A549 (cell line): ENCODE results near the gene PTPRN2. TPM values are rescaled to one million over a fixed set of nuclear protein-coding genes. Genes with fewer than 3 reads are reported as not detected.

Source experiments
- ATAC-seq, 2 experiments: fragments of 200-7000 bp in 1 of 2; fragments of >200 bp in 1 of 2; cut with Nextera tagmentation in 1 of 2; cut with Tn5 transposase in 1 of 2; 3 replicates each; pipeline versions ENCODE4 v1.8.0 to v1.9.1; 2018 to 2020; ENCODE audit warnings: mild to moderate bottlenecking in 1 of 2, moderate library complexity in 1 of 2
- CTCF ChIA-PET: fragments of 300-600 bp; sonication (Branson Sonifier 250); formaldehyde crosslinking; extraction: SDS; loops from one replicate; lab custom pipeline; 2021; ENCODE audit warnings: antibody characterized with exemption, inconsistent platforms; lab: Yijun Ruan, JAX
- POLR2A ChIA-PET: fragments of 350-600 bp; formaldehyde crosslinking; extraction: SDS; loops from one replicate; lab custom pipeline; 2021; ENCODE audit warnings: antibody characterized with exemption, inconsistent platforms; lab: Yijun Ruan, JAX
- DNase-seq, 2 experiments: peaks; one replicate each; pipeline versions ENCODE4 v3.0.0 to v3.0.0-alpha.2; 2011 to 2016; ENCODE audit warnings: low read depth in 1 of 2, low spot score in 1 of 2
- FAIRE-seq: peaks from 2 replicates; lab custom pipeline; 2011; peaks lifted over from hg19 to GRCh38; lab: Jason Lieb, UNC
- H3K27ac ChIP-seq, 2 experiments: fragments of >200 bp; sonication (Bioruptor Twin); formaldehyde crosslinking; 3 replicates each; pipeline ENCODE4 v1.5.1; 2016 to 2017
- H3K4me1 ChIP-seq: fragments of >200 bp; sonication (Bioruptor Twin); formaldehyde crosslinking; 3 replicates; pipeline ENCODE4 v1.6.1; 2016
- H3K4me2 ChIP-seq: fragments of >200 bp; sonication (Bioruptor Twin); formaldehyde crosslinking; 3 replicates; pipeline ENCODE4 v1.6.1; 2016
- H3K4me3 ChIP-seq: fragments of >200 bp; sonication (Bioruptor Twin); formaldehyde crosslinking; 3 replicates; pipeline ENCODE4 v1.5.1; 2016
- H3K9me3 ChIP-seq: fragments of >200 bp; sonication (Bioruptor Twin); formaldehyde crosslinking; 3 replicates; pipeline ENCODE4 v1.6.1; 2016
- BHLHE40 ChIP-seq: IDR thresholded peaks from 2 replicates; pipeline ENCODE4 v1.6.1; 2012; ENCODE audit warnings: low read depth, low read length, inconsistent platforms
- CBX8 ChIP-seq: fragments of 200-600 bp; sonication (generic); IDR thresholded peaks from 2 replicates; pipeline ENCODE4 v1.6.1; 2016
- CHD2 ChIP-seq: fragments of 150-350 bp; IDR thresholded peaks from 2 replicates; pipeline ENCODE4 v1.6.1; 2014; ENCODE audit warnings: low read length; ENCODE audit not compliant: partially characterized antibody
- EHMT2 ChIP-seq: fragments of 200-600 bp; sonication (generic); IDR thresholded peaks from 2 replicates; pipeline ENCODE4 v1.6.1; 2016; ENCODE audit warnings: antibody characterized with exemption, low read depth, mild to moderate bottlenecking, moderate library complexity
- ESRRA ChIP-seq: fragments of 150-350 bp; IDR thresholded peaks from 2 replicates; pipeline ENCODE4 v1.6.1; 2014; ENCODE audit warnings: mild to moderate bottlenecking, low read length, borderline replicate concordance
- FOSB ChIP-seq: fragments of 250-450 bp; sonication (Bioruptor Pico); IDR thresholded peaks from 2 replicates; pipeline ENCODE4 v1.5.0; 2020; ENCODE audit warnings: mild to moderate bottlenecking, moderate library complexity
- FOXS1 ChIP-seq: fragments of 250-450 bp; sonication (Bioruptor Pico); IDR thresholded peaks from 2 replicates; pipeline ENCODE4 v1.5.0; 2020; ENCODE audit warnings: mild to moderate bottlenecking, moderate library complexity
- HOXB5 ChIP-seq: fragments of 250-450 bp; sonication (Bioruptor Pico); IDR thresholded peaks from 2 replicates; pipeline ENCODE4 v1.5.0; 2020; ENCODE audit warnings: mild to moderate bottlenecking, moderate library complexity
- JUN ChIP-seq, 2 experiments: fragments of >200 bp; sonication (Bioruptor Twin); formaldehyde crosslinking; IDR thresholded peaks; 2 replicates in 1 of 2; 3 replicates in 1 of 2; pipeline ENCODE4 v1.6.1; 2016 to 2017
- KDM1A ChIP-seq: fragments of 200-600 bp; sonication (generic); IDR thresholded peaks from 2 replicates; pipeline ENCODE4 v1.6.1; 2016; ENCODE audit warnings: low read depth, mild to moderate bottlenecking
- KDM5A ChIP-seq: fragments of 200-600 bp; sonication (generic); IDR thresholded peaks from 2 replicates; pipeline ENCODE4 v1.6.1; 2016; ENCODE audit warnings: antibody characterized with exemption, mild to moderate bottlenecking
- MAZ ChIP-seq: fragments of 150-350 bp; IDR thresholded peaks from 2 replicates; pipeline ENCODE4 v1.6.1; 2014; ENCODE audit warnings: antibody characterized with exemption, low read depth, low read length, borderline replicate concordance
- MYC ChIP-seq: IDR thresholded peaks from 2 replicates; pipeline ENCODE4 v1.6.1; 2012; ENCODE audit warnings: mild to moderate bottlenecking, inconsistent platforms, low read length, improper control_type of control experiment, borderline replicate concordance
- NPAS2 ChIP-seq: fragments of 250-450 bp; sonication (Bioruptor Pico); IDR thresholded peaks from 2 replicates; pipeline ENCODE4 v1.8.0; 2022; ENCODE audit warnings: mild to moderate bottlenecking, moderate library complexity, borderline replicate concordance
- POLR2A ChIP-seq: IDR thresholded peaks from 2 replicates; pipeline ENCODE4 v1.6.1; 2012; ENCODE audit warnings: mild to moderate bottlenecking, low read length
- POLR2AphosphoS2 ChIP-seq: conservative IDR thresholded peaks from 2 replicates; pipeline ENCODE4 v1.6.1; 2012; ENCODE audit warnings: low read length, improper control_type of control experiment, inconsistent platforms
- RAD21 ChIP-seq, 2 experiments: fragments of >200 bp in 1 of 2; sonication (Bioruptor Twin) in 1 of 2; formaldehyde crosslinking in 1 of 2; IDR thresholded peaks in 1 of 2; conservative IDR thresholded peaks in 1 of 2; 2 replicates in 1 of 2; 3 replicates in 1 of 2; pipeline ENCODE4 v1.6.1; 2012 to 2018; ENCODE audit warnings: inconsistent platforms in 1 of 2
- RARB ChIP-seq: fragments of 250-450 bp; sonication (Bioruptor Pico); IDR thresholded peaks from 2 replicates; pipeline ENCODE4 v1.8.0; 2021; ENCODE audit warnings: mild to moderate bottlenecking, moderate library complexity
- RNF2 ChIP-seq: fragments of 200-600 bp; sonication (generic); IDR thresholded peaks from 2 replicates; pipeline ENCODE4 v1.6.1; 2016; ENCODE audit warnings: low read depth, mild to moderate bottlenecking, antibody characterized with exemption, moderate library complexity, borderline replicate concordance
- TP53 ChIP-seq: fragments of 250-450 bp; sonication (Bioruptor Pico); IDR thresholded peaks from 2 replicates; pipeline ENCODE4 v1.5.0; 2021; ENCODE audit warnings: mild to moderate bottlenecking, moderate library complexity
- ZC3H11A ChIP-seq: fragments of 450-650 bp; IDR thresholded peaks from 2 replicates; pipeline ENCODE4 v1.6.1; 2014; ENCODE audit warnings: antibody characterized with exemption, mild to moderate bottlenecking
- ZNF302 ChIP-seq: fragments of 250-450 bp; sonication (Bioruptor Pico); IDR thresholded peaks from 2 replicates; pipeline ENCODE4 v1.9.0; 2021; ENCODE audit warnings: inconsistent platforms, mild to moderate bottlenecking, moderate library complexity
- WGBS: methylation state at CpG from one replicate; pipeline ENCODE4 v1.1.6; 2017; ENCODE audit errors: missing lambda C conversion rate; 5-methylcytosine and 5-hydroxymethylcytosine counted together
- polyA plus RNA-seq, 4 experiments: library from polyadenylated mRNA; depleted of rRNA in 3 of 4; stranded (reverse); fragments of >200 nt; fragmentation: RNase III in 1 of 4; extraction: RNeasy Plus Mini Kit Qiagen cat#74134 plus additional on column Dnase treatment in 1 of 4; gene quantifications; 2 replicates in 3 of 4; 3 replicates in 1 of 4; pipeline ENCODE4 v1.2.3, GENCODE V29; 2011 to 2017
- TF ChIP-seq, protein P1 (sequence below): IDR thresholded peaks from 2 replicates; pipeline ENCODE4 v1.6.1; 2012
- TF ChIP-seq, protein P2 (sequence below): fragments of 200-600 bp; sonication (generic); IDR thresholded peaks from 2 replicates; pipeline ENCODE4 v1.6.1; 2016; ENCODE audit warnings: antibody characterized with exemption, mild to moderate bottlenecking, moderate library complexity
- TF ChIP-seq, protein P3 (sequence below): fragments of 250-450 bp; sonication (Bioruptor Pico); IDR thresholded peaks from 2 replicates; pipeline ENCODE4 v1.5.0; 2020; ENCODE audit warnings: low read depth, mild to moderate bottlenecking, moderate library complexity
- TF ChIP-seq, protein P4 (sequence below): fragments of 450-650 bp; IDR thresholded peaks from 2 replicates; pipeline ENCODE4 v1.6.1; 2014; ENCODE audit warnings: antibody characterized with exemption
- TF ChIP-seq, protein P5 (sequence below): fragments of 250-450 bp; sonication (Bioruptor Pico); IDR thresholded peaks from 2 replicates; pipeline ENCODE4 v1.5.0; 2021; ENCODE audit warnings: mild to moderate bottlenecking, moderate library complexity, borderline replicate concordance

Gene PTPRN2
- polyA plus RNA-seq, 2 of the 4 experiments (the other 2 are of a cell fraction), result 0.41 to 1.2 TPM

DNA sequence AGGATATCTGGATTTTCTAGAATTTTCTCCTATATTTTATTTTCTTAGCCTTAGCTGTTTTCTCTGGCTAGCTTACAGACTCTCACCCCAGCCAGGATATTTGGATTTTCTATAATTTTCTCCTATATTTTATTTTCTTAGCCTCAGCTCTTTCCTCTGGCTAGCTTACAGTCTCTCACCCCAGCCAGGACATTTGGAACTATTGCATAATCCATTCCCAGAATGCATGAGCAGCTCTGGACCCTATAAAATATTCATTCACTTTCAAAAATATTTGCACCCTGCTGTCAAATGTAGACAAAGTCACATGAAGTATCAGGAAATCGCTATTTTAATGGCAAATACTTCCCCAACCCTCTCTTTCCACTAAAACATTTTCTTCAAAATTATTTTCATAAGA is 952.0 kb downstream of the PTPRN2 start:
- POLR2A ChIA-PET, result no interaction called here
- H3K4me3 ChIP-seq, result no peak overlapping the region
- H3K4me1 ChIP-seq, result no peaks in the 10 kb centered on the region
- FAIRE-seq, result no peak
- 0% methylated on average over 1 of the region's 1 CpG for WGBS
- ATAC-seq, result no peak
- H3K4me2 ChIP-seq, result no peak overlapping the region
- TF ChIP-seq JUN (IDR thresholded peaks at IDR 0.05), result no peak
- no peak for TF ChIP-seq EHMT2
- TF ChIP-seq FOSB (CRISPR knock-in tag), result no peak
- no peak for TF ChIP-seq HOXB5 (CRISPR knock-in tag)
- TF ChIP-seq, protein P1, sequence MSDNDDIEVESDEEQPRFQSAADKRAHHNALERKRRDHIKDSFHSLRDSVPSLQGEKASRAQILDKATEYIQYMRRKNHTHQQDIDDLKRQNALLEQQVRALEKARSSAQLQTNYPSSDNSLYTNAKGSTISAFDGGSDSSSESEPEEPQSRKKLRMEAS, result no peak
- TF ChIP-seq NPAS2, result no peak
- TF ChIP-seq CHD2, result no peak
- no peak for TF ChIP-seq RNF2
- TF ChIP-seq, protein P2, sequence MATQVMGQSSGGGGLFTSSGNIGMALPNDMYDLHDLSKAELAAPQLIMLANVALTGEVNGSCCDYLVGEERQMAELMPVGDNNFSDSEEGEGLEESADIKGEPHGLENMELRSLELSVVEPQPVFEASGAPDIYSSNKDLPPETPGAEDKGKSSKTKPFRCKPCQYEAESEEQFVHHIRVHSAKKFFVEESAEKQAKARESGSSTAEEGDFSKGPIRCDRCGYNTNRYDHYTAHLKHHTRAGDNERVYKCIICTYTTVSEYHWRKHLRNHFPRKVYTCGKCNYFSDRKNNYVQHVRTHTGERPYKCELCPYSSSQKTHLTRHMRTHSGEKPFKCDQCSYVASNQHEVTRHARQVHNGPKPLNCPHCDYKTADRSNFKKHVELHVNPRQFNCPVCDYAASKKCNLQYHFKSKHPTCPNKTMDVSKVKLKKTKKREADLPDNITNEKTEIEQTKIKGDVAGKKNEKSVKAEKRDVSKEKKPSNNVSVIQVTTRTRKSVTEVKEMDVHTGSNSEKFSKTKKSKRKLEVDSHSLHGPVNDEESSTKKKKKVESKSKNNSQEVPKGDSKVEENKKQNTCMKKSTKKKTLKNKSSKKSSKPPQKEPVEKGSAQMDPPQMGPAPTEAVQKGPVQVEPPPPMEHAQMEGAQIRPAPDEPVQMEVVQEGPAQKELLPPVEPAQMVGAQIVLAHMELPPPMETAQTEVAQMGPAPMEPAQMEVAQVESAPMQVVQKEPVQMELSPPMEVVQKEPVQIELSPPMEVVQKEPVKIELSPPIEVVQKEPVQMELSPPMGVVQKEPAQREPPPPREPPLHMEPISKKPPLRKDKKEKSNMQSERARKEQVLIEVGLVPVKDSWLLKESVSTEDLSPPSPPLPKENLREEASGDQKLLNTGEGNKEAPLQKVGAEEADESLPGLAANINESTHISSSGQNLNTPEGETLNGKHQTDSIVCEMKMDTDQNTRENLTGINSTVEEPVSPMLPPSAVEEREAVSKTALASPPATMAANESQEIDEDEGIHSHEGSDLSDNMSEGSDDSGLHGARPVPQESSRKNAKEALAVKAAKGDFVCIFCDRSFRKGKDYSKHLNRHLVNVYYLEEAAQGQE, result no peak
- no peak for TF ChIP-seq ESRRA
- no peak for TF ChIP-seq TP53 (CRISPR knock-in tag)
- no peak for TF ChIP-seq FOXS1 (CRISPR knock-in tag)
- TF ChIP-seq ZC3H11A, result no peak
- TF ChIP-seq, protein P3, sequence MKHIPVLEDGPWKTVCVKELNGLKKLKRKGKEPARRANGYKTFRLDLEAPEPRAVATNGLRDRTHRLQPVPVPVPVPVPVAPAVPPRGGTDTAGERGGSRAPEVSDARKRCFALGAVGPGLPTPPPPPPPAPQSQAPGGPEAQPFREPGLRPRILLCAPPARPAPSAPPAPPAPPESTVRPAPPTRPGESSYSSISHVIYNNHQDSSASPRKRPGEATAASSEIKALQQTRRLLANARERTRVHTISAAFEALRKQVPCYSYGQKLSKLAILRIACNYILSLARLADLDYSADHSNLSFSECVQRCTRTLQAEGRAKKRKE (CRISPR knock-in tag), result no peak
- no peak for TF ChIP-seq BHLHE40
- TF ChIP-seq KDM1A, result no peak
- peaks cover 26% of the 10 kb centered on the region for H3K9me3 ChIP-seq
- DNase-seq, result no peak
- no peak overlapping the region for H3K27ac ChIP-seq
- CTCF ChIA-PET, result interaction anchor here (1.2 kb wide), 1 partner anchor 22 kb away, joined by 3 read pairs; no protein-coding TSS in a partner anchor

DNA sequence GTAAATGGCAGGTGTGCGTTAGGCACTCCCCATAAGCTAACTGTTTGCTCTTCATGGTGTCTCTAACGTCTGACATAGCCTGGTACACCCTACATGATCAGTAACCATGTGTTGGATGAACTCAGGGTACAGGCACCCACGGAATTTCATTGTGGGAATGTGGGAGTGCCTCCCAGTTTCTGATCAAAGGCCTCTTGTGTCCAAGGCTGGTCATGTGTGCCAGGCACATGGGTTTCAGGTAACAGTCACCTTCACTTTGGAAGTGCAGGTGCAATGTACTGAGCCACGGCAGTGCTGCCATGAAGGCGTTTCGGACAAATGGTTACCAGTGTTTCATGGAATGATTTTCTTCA is 952.5 kb downstream of the PTPRN2 start:
- POLR2A ChIA-PET, result no interaction called here
- H3K9me3 ChIP-seq, result peaks cover 20% of the 10 kb centered on the region
- WGBS, result 34% methylated on average over 6 of the region's 6 CpGs
- no peak overlapping the region for H3K27ac ChIP-seq
- ATAC-seq (no peak), DNase-seq (no peak), FAIRE-seq (no peak)
- no peak for TF ChIP-seq POLR2A
- TF ChIP-seq POLR2AphosphoS2, result no peak
- TF ChIP-seq, protein P4, sequence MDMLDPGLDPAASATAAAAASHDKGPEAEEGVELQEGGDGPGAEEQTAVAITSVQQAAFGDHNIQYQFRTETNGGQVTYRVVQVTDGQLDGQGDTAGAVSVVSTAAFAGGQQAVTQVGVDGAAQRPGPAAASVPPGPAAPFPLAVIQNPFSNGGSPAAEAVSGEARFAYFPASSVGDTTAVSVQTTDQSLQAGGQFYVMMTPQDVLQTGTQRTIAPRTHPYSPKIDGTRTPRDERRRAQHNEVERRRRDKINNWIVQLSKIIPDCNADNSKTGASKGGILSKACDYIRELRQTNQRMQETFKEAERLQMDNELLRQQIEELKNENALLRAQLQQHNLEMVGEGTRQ, result no peak
- no peak for TF ChIP-seq MAZ
- TF ChIP-seq ZNF302, result no peak
- TF ChIP-seq CHD2, result no peak
- TF ChIP-seq KDM5A, result no peak
- TF ChIP-seq MYC, result no peak
- no peak for TF ChIP-seq RARB (CRISPR knock-in tag)
- no peak for TF ChIP-seq CBX8
- TF ChIP-seq ZC3H11A, result no peak
- TF ChIP-seq RNF2, result no peak
- no peak for TF ChIP-seq JUN (IDR thresholded peaks at IDR 0.05)
- TF ChIP-seq RAD21 (conservative IDR thresholded peaks at IDR 0.05 in 1 of 2, IDR thresholded peaks at IDR 0.05 in 1 of 2), result no peak
- TF ChIP-seq, protein P1, result no peak
- TF ChIP-seq KDM1A, result no peak
- TF ChIP-seq, protein P5, sequence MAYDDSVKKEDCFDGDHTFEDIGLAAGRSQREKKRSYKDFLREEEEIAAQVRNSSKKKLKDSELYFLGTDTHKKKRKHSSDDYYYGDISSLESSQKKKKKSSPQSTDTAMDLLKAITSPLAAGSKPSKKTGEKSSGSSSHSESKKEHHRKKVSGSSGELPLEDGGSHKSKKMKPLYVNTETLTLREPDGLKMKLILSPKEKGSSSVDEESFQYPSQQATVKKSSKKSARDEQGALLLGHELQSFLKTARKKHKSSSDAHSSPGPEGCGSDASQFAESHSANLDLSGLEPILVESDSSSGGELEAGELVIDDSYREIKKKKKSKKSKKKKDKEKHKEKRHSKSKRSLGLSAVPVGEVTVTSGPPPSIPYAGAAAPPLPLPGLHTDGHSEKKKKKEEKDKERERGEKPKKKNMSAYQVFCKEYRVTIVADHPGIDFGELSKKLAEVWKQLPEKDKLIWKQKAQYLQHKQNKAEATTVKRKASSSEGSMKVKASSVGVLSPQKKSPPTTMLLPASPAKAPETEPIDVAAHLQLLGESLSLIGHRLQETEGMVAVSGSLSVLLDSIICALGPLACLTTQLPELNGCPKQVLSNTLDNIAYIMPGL (CRISPR knock-in tag), result no peak
- no peak for TF ChIP-seq EHMT2
- no peaks in the 10 kb centered on the region for H3K4me1 ChIP-seq
- H3K4me3 ChIP-seq, result no peak overlapping the region
- H3K4me2 ChIP-seq, result no peak overlapping the region
- CTCF ChIA-PET, result interaction anchor here (1.2 kb wide), 1 partner anchor 21 kb away, joined by 3 read pairs; no protein-coding TSS in a partner anchor
